ENCODE measurements around the gene MYBBP1A. TPM values are rescaled to one million over a fixed set of nuclear protein-coding genes. Genes with fewer than 3 reads are reported as not detected.

The MYBBP1A gene
- total and polyA plus RNA-seq, 2 donors, result 21.5 to 36.9 TPM

DNA sequence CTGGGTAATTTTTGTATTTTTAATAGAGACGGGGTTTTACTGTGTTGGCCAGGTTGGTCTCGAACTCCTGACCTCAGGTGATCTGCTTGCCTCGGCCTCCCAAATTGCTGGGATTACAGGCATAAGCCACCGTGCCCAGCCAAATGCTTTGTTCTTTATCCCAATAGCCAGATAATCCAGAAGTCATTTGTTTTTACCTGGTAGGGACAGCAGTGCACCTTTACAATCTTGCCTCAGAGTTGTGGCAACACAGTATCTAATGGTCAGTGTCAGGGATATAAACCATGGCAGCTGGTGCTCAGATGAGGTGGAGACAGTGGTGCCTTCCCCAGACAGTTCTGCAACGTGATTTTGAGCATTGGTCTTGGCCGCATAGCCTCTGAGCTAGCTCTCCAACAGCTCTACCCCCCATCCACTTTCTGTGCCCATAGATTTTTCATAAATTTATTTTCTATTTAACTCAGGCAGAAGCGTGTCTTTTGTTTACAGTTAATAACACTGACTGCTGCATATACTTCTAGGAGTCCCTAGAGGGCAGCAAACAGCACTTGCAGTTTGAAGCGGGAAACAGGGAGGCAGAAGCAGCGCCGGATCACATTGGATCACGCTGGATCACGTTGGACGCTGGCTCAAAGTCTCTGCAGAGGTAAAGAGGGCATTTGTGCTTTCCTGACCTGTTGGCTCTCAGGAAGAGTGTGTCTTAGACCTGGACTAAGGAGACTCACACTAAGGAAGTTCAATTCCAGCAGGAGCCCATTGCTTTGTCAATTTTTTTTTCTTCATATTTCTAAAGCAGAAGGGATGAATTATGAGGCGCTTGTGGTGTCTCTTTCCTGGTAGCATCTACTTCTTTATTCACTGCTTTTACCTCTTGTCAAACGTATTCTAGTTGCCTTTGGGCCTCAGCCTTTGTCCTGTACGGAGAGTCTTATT, 10.3 kb upstream of the MYBBP1A start:
- 43% methylated on average over 16 of the region's 16 CpGs for WGBS
- no peak overlapping the region for H3K27ac ChIP-seq (ENCODE audit: low read depth in 1 of 2, low read length in 1 of 2)
- no peak overlapping the region for H3K4me3 ChIP-seq (ENCODE audit: low read length in 2 of 2)
- no peaks in the 10 kb centered on the region for H3K27me3 ChIP-seq (ENCODE audit: control insufficient read depth in 2 of 2, insufficient read depth in 1 of 2, low read length in 1 of 2)
- H3K9me3 ChIP-seq (ENCODE audit: control insufficient read depth in 2 of 2, insufficient read depth in 1 of 2, low read length in 1 of 2), result no peaks in the 10 kb centered on the region
- peaks cover 0 to 13% of the 10 kb centered on the region in 2 donors for H3K4me1 ChIP-seq (ENCODE audit: control insufficient read depth in 2 of 2, insufficient read depth in 2 of 2, low read length in 2 of 2)
- H3K36me3 ChIP-seq (ENCODE audit: control insufficient read depth in 2 of 2, insufficient read depth in 2 of 2, low read length in 1 of 2), result no peaks in the 10 kb centered on the region
- DNase-seq (ENCODE audit: low read depth in 6 of 9, low spot score in 9 of 9), result peak in 7 of 9 donors; percentile 30 to 78 (median 45)

- Histone ChIP-seq H3K27ac (ENCODE audit: low read depth in 1 of 2, low read length in 1 of 2) (peak overlapping the region in 1 of 2 donors; percentile 20), H3K9me3 (ENCODE audit: control insufficient read depth in 2 of 2, insufficient read depth in 1 of 2, low read length in 1 of 2) (no peaks in the 10 kb centered on the region), H3K27me3 (ENCODE audit: control insufficient read depth in 2 of 2, insufficient read depth in 1 of 2, low read length in 1 of 2) (no peaks in the 10 kb centered on the region), H3K4me1 (ENCODE audit: control insufficient read depth in 2 of 2, insufficient read depth in 2 of 2, low read length in 2 of 2) (peaks cover 0 to 18% of the 10 kb centered on the region in 2 donors), H3K36me3 (ENCODE audit: control insufficient read depth in 2 of 2, insufficient read depth in 2 of 2, low read length in 1 of 2) (no peaks in the 10 kb centered on the region), H3K4me3 (ENCODE audit: low read length in 2 of 2) (no peak overlapping the region)
- 82% methylated on average over 8 of the region's 8 CpGs for WGBS
- no peak for DNase-seq (ENCODE audit: low read depth in 6 of 9, low spot score in 9 of 9)
Measured at GRCh38 chr17:4562015-4562969, 7.1 kb upstream of the MYBBP1A start.

DNA sequence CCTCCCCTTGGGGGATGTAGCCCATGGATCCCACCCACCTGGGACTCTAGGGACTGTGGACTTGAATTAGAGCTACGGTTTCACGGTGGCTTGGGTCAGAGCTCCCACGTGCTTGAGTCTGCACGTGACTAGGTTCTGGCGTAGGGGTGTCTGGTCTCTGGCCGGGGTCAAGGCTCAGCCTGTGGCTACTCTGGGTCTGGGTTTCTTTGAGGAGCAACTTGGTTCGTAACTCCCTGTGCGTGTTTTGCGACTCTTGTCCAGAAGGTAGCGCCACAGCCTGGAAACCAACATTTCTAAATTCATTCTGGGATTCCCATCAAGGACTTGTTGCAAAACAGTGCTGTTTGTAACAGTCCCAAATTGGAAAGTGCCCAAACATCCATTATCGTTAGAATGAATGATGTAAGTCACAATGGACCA, 5.7 kb upstream of the MYBBP1A start:
- no peaks in the 10 kb centered on the region for H3K9me3 ChIP-seq (ENCODE audit: control insufficient read depth in 2 of 2, insufficient read depth in 1 of 2, low read length in 1 of 2)
- no peaks in the 10 kb centered on the region for H3K27me3 ChIP-seq (ENCODE audit: control insufficient read depth in 2 of 2, insufficient read depth in 1 of 2, low read length in 1 of 2)
- WGBS, result 95% methylated on average over 11 of the region's 11 CpGs
- H3K4me3 ChIP-seq (ENCODE audit: low read length in 2 of 2), result no peak overlapping the region
- DNase-seq (ENCODE audit: low read depth in 6 of 9, low spot score in 9 of 9), result no peak
- H3K27ac ChIP-seq (ENCODE audit: low read depth in 1 of 2, low read length in 1 of 2), result no peak overlapping the region
- H3K36me3 ChIP-seq (ENCODE audit: control insufficient read depth in 2 of 2, insufficient read depth in 2 of 2, low read length in 1 of 2), result no peaks in the 10 kb centered on the region
- H3K4me1 ChIP-seq (ENCODE audit: control insufficient read depth in 2 of 2, insufficient read depth in 2 of 2, low read length in 2 of 2), result peaks cover 4 to 27% of the 10 kb centered on the region in 2 donors

GRCh38 chr17:4560421-4560820, 5.2 kb upstream of the MYBBP1A start, which contains the start of gene GGT6:
Gene GGT6 (minus strand): TSS chr17:4560577. CDS start chr17:4560521, 56 bp downstream.
- Histone ChIP-seq H3K36me3 (ENCODE audit: control insufficient read depth in 2 of 2, insufficient read depth in 2 of 2, low read length in 1 of 2) (no peaks in the 10 kb centered on the region), H3K27ac (ENCODE audit: low read depth in 1 of 2, low read length in 1 of 2) (no peak within 1 kb of the TSS), H3K27me3 (ENCODE audit: control insufficient read depth in 2 of 2, insufficient read depth in 1 of 2, low read length in 1 of 2) (no peaks in the 10 kb centered on the region), H3K9me3 (ENCODE audit: control insufficient read depth in 2 of 2, insufficient read depth in 1 of 2, low read length in 1 of 2) (no peaks in the 10 kb centered on the region), H3K4me3 (ENCODE audit: low read length in 2 of 2) (no peak within 1 kb of the TSS), H3K4me1 (ENCODE audit: control insufficient read depth in 2 of 2, insufficient read depth in 2 of 2, low read length in 2 of 2) (peaks cover 8 to 28% of the 10 kb centered on the region in 2 donors)
- no peak for DNase-seq (ENCODE audit: low read depth in 6 of 9, low spot score in 9 of 9)
- WGBS, result 93% methylated on average over 12 of the region's 12 CpGs

- Histone ChIP-seq H3K36me3 (ENCODE audit: control insufficient read depth in 2 of 2, insufficient read depth in 2 of 2, low read length in 1 of 2) (no peaks in the 10 kb centered on the region), H3K9me3 (ENCODE audit: control insufficient read depth in 2 of 2, insufficient read depth in 1 of 2, low read length in 1 of 2) (no peaks in the 10 kb centered on the region), H3K4me3 (ENCODE audit: low read length in 2 of 2) (no peak overlapping the region), H3K4me1 (ENCODE audit: control insufficient read depth in 2 of 2, insufficient read depth in 2 of 2, low read length in 2 of 2) (peaks cover 8 to 29% of the 10 kb centered on the region in 2 donors), H3K27ac (ENCODE audit: low read depth in 1 of 2, low read length in 1 of 2) (no peak overlapping the region), H3K27me3 (ENCODE audit: control insufficient read depth in 2 of 2, insufficient read depth in 1 of 2, low read length in 1 of 2) (no peaks in the 10 kb centered on the region)
- DNase-seq (ENCODE audit: low read depth in 6 of 9, low spot score in 9 of 9), result no peak
- WGBS, result 91% methylated on average over 5 of the region's 5 CpGs
Measured at GRCh38 chr17:4559966-4560365, 4.8 kb upstream of the MYBBP1A start.

DNA sequence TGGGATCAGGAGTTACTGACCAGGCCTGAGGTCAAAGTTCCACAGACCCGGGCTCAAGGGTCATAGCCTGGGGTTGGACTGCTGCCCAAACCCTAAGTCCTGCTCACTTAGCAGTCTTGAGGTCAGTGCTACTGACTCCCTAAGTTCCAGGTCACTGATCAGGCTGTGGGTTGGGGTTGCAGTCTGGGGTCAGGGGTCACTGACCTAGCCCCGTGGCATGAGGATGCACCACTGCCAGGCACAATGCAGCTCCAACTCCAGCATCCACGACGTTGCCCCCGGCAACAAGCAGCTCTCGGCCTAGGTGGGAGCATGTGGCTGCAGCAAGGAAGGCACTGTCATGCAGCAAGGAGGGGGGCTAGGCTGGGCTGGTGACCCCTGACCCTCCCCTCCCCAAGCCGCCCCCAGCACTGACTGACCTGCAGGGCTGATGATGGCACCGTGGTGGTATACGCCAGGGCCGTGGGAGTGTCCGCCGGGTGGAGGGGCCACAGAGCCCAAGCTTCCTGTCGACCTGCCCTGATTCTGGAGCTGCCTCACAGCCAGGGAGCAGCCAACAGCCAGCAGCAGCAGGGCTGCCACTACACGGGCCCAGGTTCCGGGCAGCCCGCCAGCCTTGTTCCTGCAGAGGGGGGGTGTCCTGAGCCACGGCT, 4.1 kb upstream of the MYBBP1A start:
- Histone ChIP-seq H3K36me3 (ENCODE audit: control insufficient read depth in 2 of 2, insufficient read depth in 2 of 2, low read length in 1 of 2) (no peaks in the 10 kb centered on the region), H3K9me3 (ENCODE audit: control insufficient read depth in 2 of 2, insufficient read depth in 1 of 2, low read length in 1 of 2) (no peaks in the 10 kb centered on the region), H3K27me3 (ENCODE audit: control insufficient read depth in 2 of 2, insufficient read depth in 1 of 2, low read length in 1 of 2) (no peaks in the 10 kb centered on the region), H3K4me1 (ENCODE audit: control insufficient read depth in 2 of 2, insufficient read depth in 2 of 2, low read length in 2 of 2) (peaks cover 13 to 36% of the 10 kb centered on the region in 2 donors), H3K4me3 (ENCODE audit: low read length in 2 of 2) (no peak overlapping the region), H3K27ac (ENCODE audit: low read depth in 1 of 2, low read length in 1 of 2) (no peak overlapping the region)
- 91% methylated on average over 17 of the region's 17 CpGs for WGBS
- DNase-seq (ENCODE audit: low read depth in 6 of 9, low spot score in 9 of 9), result no peak

DNA sequence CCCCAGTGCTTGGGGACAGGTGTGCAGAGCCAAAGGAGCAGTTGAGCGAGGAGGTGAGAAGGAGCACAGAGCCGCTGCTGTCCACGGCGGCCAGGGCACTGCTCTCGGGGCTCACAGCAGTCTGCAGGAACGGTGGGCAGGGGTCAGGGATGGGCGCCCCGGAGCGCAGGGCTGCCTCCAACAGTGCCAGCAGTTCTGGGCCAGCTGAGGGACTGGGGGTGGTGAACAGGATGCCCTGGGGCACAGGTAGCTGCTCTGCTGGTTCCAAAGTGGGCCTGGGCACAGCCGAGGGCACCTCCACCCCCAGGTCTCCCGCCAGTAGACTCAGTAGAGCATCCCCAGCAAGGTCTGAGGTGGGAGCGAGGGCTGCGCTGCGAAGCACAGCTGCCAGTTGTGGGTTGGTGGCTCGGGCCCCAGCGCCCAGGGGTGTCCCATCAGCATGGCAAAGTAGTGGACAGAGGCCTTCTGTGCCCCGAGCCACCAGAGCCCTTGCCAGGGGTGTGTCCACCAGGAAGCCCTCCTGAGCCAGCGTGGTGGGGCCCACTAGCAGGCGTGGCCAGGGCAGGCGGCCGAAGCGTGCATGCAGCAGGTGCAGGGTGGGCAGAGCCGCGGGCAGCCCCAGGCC, 3.3 kb upstream of the MYBBP1A start:
- no peak overlapping the region for H3K27ac ChIP-seq (ENCODE audit: low read depth in 1 of 2, low read length in 1 of 2)
- no peak overlapping the region for H3K4me3 ChIP-seq (ENCODE audit: low read length in 2 of 2)
- no peaks in the 10 kb centered on the region for H3K27me3 ChIP-seq (ENCODE audit: control insufficient read depth in 2 of 2, insufficient read depth in 1 of 2, low read length in 1 of 2)
- DNase-seq (ENCODE audit: low read depth in 6 of 9, low spot score in 9 of 9), result no peak
- 98% methylated on average over 24 of the region's 24 CpGs for WGBS
- no peaks in the 10 kb centered on the region for H3K9me3 ChIP-seq (ENCODE audit: control insufficient read depth in 2 of 2, insufficient read depth in 1 of 2, low read length in 1 of 2)
- H3K4me1 ChIP-seq (ENCODE audit: control insufficient read depth in 2 of 2, insufficient read depth in 2 of 2, low read length in 2 of 2), result peaks cover 14 to 44% of the 10 kb centered on the region in 2 donors
- peaks cover 0 to 6% of the 10 kb centered on the region in 2 donors for H3K36me3 ChIP-seq (ENCODE audit: control insufficient read depth in 2 of 2, insufficient read depth in 2 of 2, low read length in 1 of 2)

GRCh38 chr17:4557626-4558346, 2.6 kb upstream of the MYBBP1A start:
- Histone ChIP-seq H3K27me3 (ENCODE audit: control insufficient read depth in 2 of 2, insufficient read depth in 1 of 2, low read length in 1 of 2) (no peaks in the 10 kb centered on the region), H3K27ac (ENCODE audit: low read depth in 1 of 2, low read length in 1 of 2) (no peak overlapping the region), H3K9me3 (ENCODE audit: control insufficient read depth in 2 of 2, insufficient read depth in 1 of 2, low read length in 1 of 2) (no peaks in the 10 kb centered on the region), H3K4me1 (ENCODE audit: control insufficient read depth in 2 of 2, insufficient read depth in 2 of 2, low read length in 2 of 2) (peaks cover 14 to 43% of the 10 kb centered on the region in 2 donors), H3K36me3 (ENCODE audit: control insufficient read depth in 2 of 2, insufficient read depth in 2 of 2, low read length in 1 of 2) (peaks cover 0 to 12% of the 10 kb centered on the region in 2 donors), H3K4me3 (ENCODE audit: low read length in 2 of 2) (no peak overlapping the region)
- DNase-seq (ENCODE audit: low read depth in 6 of 9, low spot score in 9 of 9), result no peak
- WGBS, result 96% methylated on average over 6 of the region's 6 CpGs
